HepG2 (cell line): ENCODE data around the gene ARL6IP4. TPM values are rescaled to one million over a fixed set of nuclear protein-coding genes. Genes with fewer than 3 reads are reported as not detected.

Experiments
- ATAC-seq: fragments of 200-7000 bp; cut with Tn5 transposase; 3 replicates; pipeline ENCODE4 v1.9.1; 2020; ENCODE audit warnings: mild to moderate bottlenecking, moderate library complexity
- BruUV-seq: library from RNA; stranded (reverse); fragments of 400-500 nt; replicated peaks from 2 replicates; lab custom pipeline; 2021; lab: Mats Ljungman, UMichigan
- CTCF ChIA-PET: fragments of 300-600 bp; formaldehyde crosslinking; extraction: SDS; loops from one replicate; lab custom pipeline; 2021; ENCODE audit warnings: low total read pairs, inconsistent platforms, low intra/inter-chr PET ratio; lab: Yijun Ruan, JAX
- POLR2A ChIA-PET: fragments of 350-600 bp; sonication (Branson Sonifier 250); formaldehyde crosslinking; loops from one replicate; lab custom pipeline; 2020; ENCODE audit warnings: antibody characterized with exemption, inconsistent platforms; lab: Yijun Ruan, JAX
- DNase-seq: peaks from one replicate; pipeline ENCODE4 v3.0.0-alpha.2; 2015; ENCODE audit warnings: low spot score
- FAIRE-seq: peaks from 3 replicates; lab custom pipeline; 2011; peaks lifted over from hg19 to GRCh38; lab: Jason Lieb, UNC
- H2AFZ ChIP-seq: one replicate; pipeline ENCODE4 v1.6.1; 2011; ENCODE audit warnings: low read length, inconsistent platforms
- H3K27ac ChIP-seq: fragments of 300-600 bp; 3 replicates; pipeline ENCODE4 v1.8.0; 2011; ENCODE audit warnings: mixed run types, mild to moderate bottlenecking, mixed read lengths, low read length, inconsistent platforms; ENCODE audit not compliant: insufficient read depth; ENCODE audit errors: extremely low read length
- H3K27me3 ChIP-seq, 2 experiments: fragments of 200-600 bp in 1 of 2; 2 replicates in 1 of 2; 3 replicates in 1 of 2; pipeline versions ENCODE4 v1.6.0 to v1.8.0; 2011; ENCODE audit warnings: low read length in 2 of 2, mild to moderate bottlenecking in 2 of 2, moderate library complexity in 2 of 2, inconsistent platforms in 1 of 2; ENCODE audit not compliant: insufficient read depth in 2 of 2, control insufficient read depth in 1 of 2
- H3K36me3 ChIP-seq, 2 experiments: fragments of 200-600 bp in 1 of 2; replicated peaks in 1 of 2; 2 replicates in 1 of 2; 3 replicates in 1 of 2; pipeline versions ENCODE4 v1.5.1 to v1.8.0; 2011; ENCODE audit warnings: low read length in 2 of 2, inconsistent platforms in 1 of 2; ENCODE audit not compliant: insufficient read depth in 2 of 2, control insufficient read depth in 1 of 2
- H3K4me1 ChIP-seq: 2 replicates; pipeline ENCODE4 v1.5.1; 2012; ENCODE audit warnings: low read length, inconsistent platforms; ENCODE audit not compliant: insufficient read depth
- H3K4me2 ChIP-seq: 2 replicates; pipeline ENCODE4 v1.6.0; 2011; ENCODE audit warnings: low read depth, low read length, inconsistent platforms
- H3K4me3 ChIP-seq, 3 experiments: fragments of 200-600 bp in 1 of 3; sonication (generic), shearing (Covaris generic) in 1 of 3; replicated peaks in 1 of 3; 2 replicates each; pipeline ENCODE4 v1.5.1; 2011 to 2016; ENCODE audit warnings: low read length in 3 of 3, inconsistent platforms in 2 of 3, low read depth in 2 of 3, mild to moderate bottlenecking in 2 of 3, control low read depth in 1 of 3, mixed read lengths in 1 of 3; ENCODE audit not compliant: insufficient read depth in 1 of 3
- H3K79me2 ChIP-seq: one replicate; pipeline ENCODE4 v1.6.1; 2011; ENCODE audit warnings: low read length, inconsistent platforms; ENCODE audit not compliant: insufficient read depth
- H3K9ac ChIP-seq: 2 replicates; pipeline ENCODE4 v1.6.0; 2011; ENCODE audit warnings: mild to moderate bottlenecking, low read depth, low read length, inconsistent platforms; ENCODE audit not compliant: insufficient read depth
- H3K9me3 ChIP-seq: 2 replicates; pipeline ENCODE4 v1.5.1; 2012; ENCODE audit warnings: mild to moderate bottlenecking, low read length
- H4K20me1 ChIP-seq: 2 replicates; pipeline ENCODE4 v1.6.0; 2011; ENCODE audit warnings: inconsistent platforms, mild to moderate bottlenecking, low read length, moderate library complexity; ENCODE audit not compliant: insufficient read depth
- MTA3 ChIP-seq: sonication (generic); formaldehyde crosslinking; IDR thresholded peaks from 2 replicates; pipeline ENCODE4 v1.4.0; 2020; ENCODE audit warnings: missing genetic modification reagents
- NCOA2 ChIP-seq: sonication (generic); formaldehyde crosslinking; IDR thresholded peaks from 2 replicates; pipeline ENCODE4 v1.8.0; 2022; ENCODE audit warnings: inconsistent platforms
- NPAS2 ChIP-seq: sonication (generic); formaldehyde crosslinking; IDR thresholded peaks from 2 replicates; pipeline ENCODE4 v1.8.0; 2022; ENCODE audit warnings: mild to moderate bottlenecking, missing genetic modification reagents, borderline replicate concordance
- PHB2 ChIP-seq: fragments of 450-650 bp; IDR thresholded peaks from 2 replicates; pipeline ENCODE4 v1.6.1; 2018; ENCODE audit not compliant: partially characterized antibody
- ZBTB1 ChIP-seq: sonication (generic); formaldehyde crosslinking; IDR thresholded peaks from 2 replicates; pipeline ENCODE4 v1.4.0; 2020; ENCODE audit warnings: missing genetic modification reagents, borderline replicate concordance
- ZBTB4 ChIP-seq: sonication (generic); formaldehyde crosslinking; IDR thresholded peaks from 2 replicates; pipeline ENCODE4 v1.4.0; 2020; ENCODE audit warnings: missing genetic modification reagents, mild to moderate bottlenecking, borderline replicate concordance
- ZFY ChIP-seq: sonication (generic); formaldehyde crosslinking; IDR thresholded peaks from 2 replicates; pipeline ENCODE4 v1.4.0; 2020; ENCODE audit warnings: missing genetic modification reagents
- ZNF160 ChIP-seq: sonication (generic); formaldehyde crosslinking; IDR thresholded peaks from 2 replicates; pipeline ENCODE4 v1.8.0; 2022; ENCODE audit warnings: mild to moderate bottlenecking, inconsistent platforms, missing genetic modification reagents
- ZNF20 ChIP-seq: sonication (generic); formaldehyde crosslinking; IDR thresholded peaks from 2 replicates; pipeline ENCODE4 v1.4.0; 2020; ENCODE audit warnings: mild to moderate bottlenecking, moderate library complexity, missing genetic modification reagents
- ZSCAN20 ChIP-seq: sonication (generic); formaldehyde crosslinking; IDR thresholded peaks from 2 replicates; pipeline ENCODE4 v1.4.0; 2020; ENCODE audit warnings: missing genetic modification reagents, mild to moderate bottlenecking, borderline replicate concordance
- WGBS: methylation state at CpG from one replicate; pipeline ENCODE4 v1.1.6; 2017; ENCODE audit warnings: low lambda C conversion rate; 5-methylcytosine and 5-hydroxymethylcytosine counted together
- in situ Hi-C: cut with HindIII; loops from 2 replicates; pipeline ENCODE4 v1.10.0; 2017; ENCODE audit warnings: low pct_unique_long_range_greater_than_20kb; ENCODE audit not compliant: extremely low pct_ligation_motif_present
- intact Hi-C: fragments of 100-400 bp; cut with micrococcal nuclease; formaldehyde crosslinking; loops from one replicate; pipeline ENCODE4 v1.10.0; 2022; ENCODE audit not compliant: unreplicated experiment
- polyA plus RNA-seq, 8 experiments: library from polyadenylated mRNA; depleted of rRNA in 3 of 8; stranded (reverse) in 7 of 8; unstranded in 1 of 8; fragments of >200 nt; fragmentation: Illumina TruSeq in 4 of 8; extraction: Trizol in 4 of 8; gene quantifications; 2 replicates each; pipeline versions ENCODE4 v1.2.1 to v1.2.3, GENCODE V29; 2011 to 2016; ENCODE audit warnings: low read depth in 4 of 8, missing spikeins in 1 of 8, mixed read lengths in 1 of 8; ENCODE audit not compliant: insufficient read depth in 1 of 8
- total RNA-seq, 5 experiments: library from RNA; depleted of rRNA; stranded (reverse); fragments of >200 nt; fragmentation: Illumina TruSeq; extraction: Trizol; gene quantifications; 2 replicates each; pipeline ENCODE4 v1.2.3, GENCODE V29; 2016; ENCODE audit warnings: low read depth in 1 of 5
- TF ChIP-seq, protein P1 (sequence below), 2 experiments: sonication (generic) in 1 of 2; formaldehyde crosslinking in 1 of 2; IDR thresholded peaks; 2 replicates each; pipeline versions ENCODE4 v1.4.0 to v1.6.1; 2016 to 2020; ENCODE audit warnings: borderline replicate concordance in 1 of 2, low read depth in 1 of 2, mild to moderate bottlenecking in 1 of 2, missing genetic modification reagents in 1 of 2

The ARL6IP4 gene
- total and polyA plus RNA-seq, 2 of the 13 experiments (the other 11 are each of a cell fraction or from before 2014, with no cell fraction given): 155 to 220 TPM

GRCh38 chr12:122955156-122955555 lies 25.3 kb upstream of the ARL6IP4 start:
- Histone ChIP-seq H2AFZ (no peak overlapping the region), H3K9ac (no peak overlapping the region), H3K4me1 (peaks cover 10% of the 10 kb centered on the region; the same call in 1 of the 2 replicates), H3K4me2 (no peak overlapping the region), H3K9me3 (no peaks in the 10 kb centered on the region), H3K36me3 (peaks cover 2 to 3% of the 10 kb centered on the region in 2 experiments; a peak in 3 of 5 replicates), H3K27me3 (no peaks in the 10 kb centered on the region), H3K27ac (no peak overlapping the region), H4K20me1 (no peaks in the 10 kb centered on the region), H3K79me2 (no peaks in the 10 kb centered on the region), H3K4me3 (no peak overlapping the region)
- WGBS: 81% methylated on average over 8 of the region's 8 CpGs
- no TSS peak for BruUV-seq
- no peak for ATAC-seq
- in situ Hi-C loops: no loop called here
- no peak for FAIRE-seq
- intact Hi-C loops: no loop called here
- POLR2A ChIA-PET: no interaction called here
- DNase-seq: no peak
- TF ChIP-seq ZSCAN20 (no peak), MTA3 (CRISPR knock-in tag) (no peak), ZNF20 (CRISPR knock-in tag) (no peak), PHB2 (no peak), ZFY (CRISPR knock-in tag) (no peak), ZBTB4 (no peak), ZNF160 (CRISPR knock-in tag) (no peak), ZBTB1 (CRISPR knock-in tag) (no peak), NCOA2 (CRISPR knock-in tag) (no peak), NPAS2 (CRISPR knock-in tag) (no peak)
- TF ChIP-seq, protein P1, sequence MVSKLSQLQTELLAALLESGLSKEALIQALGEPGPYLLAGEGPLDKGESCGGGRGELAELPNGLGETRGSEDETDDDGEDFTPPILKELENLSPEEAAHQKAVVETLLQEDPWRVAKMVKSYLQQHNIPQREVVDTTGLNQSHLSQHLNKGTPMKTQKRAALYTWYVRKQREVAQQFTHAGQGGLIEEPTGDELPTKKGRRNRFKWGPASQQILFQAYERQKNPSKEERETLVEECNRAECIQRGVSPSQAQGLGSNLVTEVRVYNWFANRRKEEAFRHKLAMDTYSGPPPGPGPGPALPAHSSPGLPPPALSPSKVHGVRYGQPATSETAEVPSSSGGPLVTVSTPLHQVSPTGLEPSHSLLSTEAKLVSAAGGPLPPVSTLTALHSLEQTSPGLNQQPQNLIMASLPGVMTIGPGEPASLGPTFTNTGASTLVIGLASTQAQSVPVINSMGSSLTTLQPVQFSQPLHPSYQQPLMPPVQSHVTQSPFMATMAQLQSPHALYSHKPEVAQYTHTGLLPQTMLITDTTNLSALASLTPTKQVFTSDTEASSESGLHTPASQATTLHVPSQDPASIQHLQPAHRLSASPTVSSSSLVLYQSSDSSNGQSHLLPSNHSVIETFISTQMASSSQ (IDR thresholded peaks at IDR 0.05; ENCODE audit: low read depth): no peak
- TF ChIP-seq, protein P1 (CRISPR knock-in tag; IDR thresholded peaks at IDR 0.05; ENCODE audit: borderline replicate concordance): no peak
- CTCF ChIA-PET: no interaction called here
